OCI-LY1 (cell line): ENCODE data around the gene RAB24.

Experiments
- H2AFZ ChIP-seq: fragments of 200-600 bp; sonication (generic), shearing (Covaris generic); 2 replicates; pipeline ENCODE4 v1.6.0; 2014; ENCODE audit warnings: antibody characterized with exemption, mild to moderate bottlenecking, low read length
- H3F3A ChIP-seq: fragments of 200-600 bp; sonication (generic), shearing (Covaris generic); 2 replicates; pipeline ENCODE4 v1.6.0; 2014; ENCODE audit warnings: mild to moderate bottlenecking, antibody characterized with exemption, low read length, moderate library complexity; ENCODE audit not compliant: insufficient read depth
- H3K27ac ChIP-seq: fragments of 200-600 bp; sonication (generic); 2 replicates; pipeline ENCODE4 v1.5.1; 2014; ENCODE audit warnings: low read length, mixed run types, mild to moderate bottlenecking, low read depth; ENCODE audit not compliant: poor library complexity, severe bottlenecking
- H3K27me3 ChIP-seq: fragments of 200-600 bp; sonication (generic); 2 replicates; pipeline ENCODE4 v1.6.0; 2014; ENCODE audit warnings: antibody characterized with exemption, mild to moderate bottlenecking, low read length, moderate library complexity; ENCODE audit not compliant: insufficient read depth
- H3K36me3 ChIP-seq: fragments of 200-600 bp; sonication (generic); 2 replicates; pipeline ENCODE4 v1.6.1; 2014; ENCODE audit warnings: mild to moderate bottlenecking, antibody characterized with exemption, low read length, moderate library complexity, mixed read lengths; ENCODE audit not compliant: insufficient read depth
- H3K4me1 ChIP-seq: fragments of 200-600 bp; sonication (generic); 2 replicates; pipeline ENCODE4 v1.5.1; 2014; ENCODE audit warnings: mild to moderate bottlenecking, low read length, moderate library complexity; ENCODE audit not compliant: insufficient read depth, severe bottlenecking
- H3K4me2 ChIP-seq: fragments of 200-600 bp; sonication (generic), shearing (Covaris generic); 2 replicates; pipeline ENCODE4 v1.6.1; 2014; ENCODE audit warnings: low read length
- H3K4me3 ChIP-seq: fragments of 200-600 bp; sonication (generic); 2 replicates; pipeline ENCODE4 v1.5.1; 2014; ENCODE audit warnings: low read length, low read depth, mild to moderate bottlenecking, mixed read lengths; ENCODE audit not compliant: poor library complexity, severe bottlenecking
- H3K79me2 ChIP-seq: fragments of 200-600 bp; shearing (Covaris generic); 2 replicates; pipeline ENCODE4 v1.6.1; 2016; ENCODE audit warnings: mixed run types, low read length, mixed read lengths; ENCODE audit not compliant: insufficient read depth
- H3K9ac ChIP-seq: fragments of 200-600 bp; sonication (generic), shearing (Covaris generic); 2 replicates; pipeline ENCODE4 v1.6.1; 2014; ENCODE audit warnings: mild to moderate bottlenecking, low read length, mixed read lengths
- H3K9me2 ChIP-seq: fragments of 200-600 bp; sonication (generic), shearing (Covaris generic); 2 replicates; pipeline ENCODE4 v1.6.1; 2014; ENCODE audit warnings: low read depth, mild to moderate bottlenecking, low read length, mixed read lengths
- H3K9me3 ChIP-seq: fragments of 200-600 bp; shearing (Covaris generic); 2 replicates; pipeline ENCODE4 v1.6.1; 2014; ENCODE audit warnings: low read length, mixed read lengths
- H4K20me1 ChIP-seq: fragments of 200-600 bp; sonication (generic), shearing (Covaris generic); 2 replicates; pipeline ENCODE4 v1.6.0; 2016; ENCODE audit warnings: mild to moderate bottlenecking, low read length; ENCODE audit not compliant: insufficient read depth
- EZH2 ChIP-seq: fragments of 200-600 bp; sonication (generic), shearing (Covaris generic); IDR thresholded peaks from 2 replicates; pipeline ENCODE4 v1.8.0; 2017; ENCODE audit warnings: borderline replicate concordance, mixed run types, mild to moderate bottlenecking, antibody characterized with exemption, low read length, moderate library complexity, mixed read lengths
- TF ChIP-seq, protein P1 (sequence below): fragments of 200-600 bp; sonication (generic), shearing (Covaris generic); IDR thresholded peaks from 2 replicates; pipeline ENCODE4 v1.5.1; 2017; ENCODE audit warnings: mild to moderate bottlenecking, antibody characterized with exemption, low read length, moderate library complexity, mixed read lengths

The RAB24 gene

DNA sequence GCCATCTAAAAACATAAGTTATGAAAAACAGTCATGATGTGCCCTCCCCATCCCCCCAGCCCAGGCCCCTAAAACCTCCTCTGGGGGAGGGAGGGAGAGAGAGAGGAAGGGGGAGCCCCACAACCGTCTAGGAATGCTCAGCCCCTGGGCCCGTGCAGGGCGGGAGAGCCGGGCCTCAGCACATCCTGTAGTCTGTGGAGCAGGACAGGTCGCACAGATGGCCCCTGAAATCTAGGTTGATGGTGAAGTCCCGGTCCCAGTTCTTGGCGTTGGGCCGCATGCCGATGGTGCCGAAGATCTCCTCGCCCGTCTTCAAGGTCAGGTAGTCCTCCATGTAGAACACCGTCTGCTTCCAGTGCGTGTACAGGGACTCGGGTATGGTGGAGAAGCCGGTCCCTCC, 38.1 kb downstream of the RAB24 start:
- Histone ChIP-seq H3K4me1 (no peaks in the 10 kb centered on the region), H2AFZ (no peak overlapping the region), H3K36me3 (peaks cover 81% of the 10 kb centered on the region), H3K9me2 (no peaks in the 10 kb centered on the region), H3K79me2 (no peaks in the 10 kb centered on the region), H3K4me3 (no peak overlapping the region), H4K20me1 (no peaks in the 10 kb centered on the region), H3K4me2 (no peak overlapping the region), H3K9ac (no peak overlapping the region), H3K9me3 (no peaks in the 10 kb centered on the region), H3K27me3 (no peaks in the 10 kb centered on the region), H3F3A (no peaks in the 10 kb centered on the region), H3K27ac (no peak overlapping the region)
- TF ChIP-seq, protein P1, sequence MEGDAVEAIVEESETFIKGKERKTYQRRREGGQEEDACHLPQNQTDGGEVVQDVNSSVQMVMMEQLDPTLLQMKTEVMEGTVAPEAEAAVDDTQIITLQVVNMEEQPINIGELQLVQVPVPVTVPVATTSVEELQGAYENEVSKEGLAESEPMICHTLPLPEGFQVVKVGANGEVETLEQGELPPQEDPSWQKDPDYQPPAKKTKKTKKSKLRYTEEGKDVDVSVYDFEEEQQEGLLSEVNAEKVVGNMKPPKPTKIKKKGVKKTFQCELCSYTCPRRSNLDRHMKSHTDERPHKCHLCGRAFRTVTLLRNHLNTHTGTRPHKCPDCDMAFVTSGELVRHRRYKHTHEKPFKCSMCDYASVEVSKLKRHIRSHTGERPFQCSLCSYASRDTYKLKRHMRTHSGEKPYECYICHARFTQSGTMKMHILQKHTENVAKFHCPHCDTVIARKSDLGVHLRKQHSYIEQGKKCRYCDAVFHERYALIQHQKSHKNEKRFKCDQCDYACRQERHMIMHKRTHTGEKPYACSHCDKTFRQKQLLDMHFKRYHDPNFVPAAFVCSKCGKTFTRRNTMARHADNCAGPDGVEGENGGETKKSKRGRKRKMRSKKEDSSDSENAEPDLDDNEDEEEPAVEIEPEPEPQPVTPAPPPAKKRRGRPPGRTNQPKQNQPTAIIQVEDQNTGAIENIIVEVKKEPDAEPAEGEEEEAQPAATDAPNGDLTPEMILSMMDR = no peak
- TF ChIP-seq EZH2 = no peak

DNA sequence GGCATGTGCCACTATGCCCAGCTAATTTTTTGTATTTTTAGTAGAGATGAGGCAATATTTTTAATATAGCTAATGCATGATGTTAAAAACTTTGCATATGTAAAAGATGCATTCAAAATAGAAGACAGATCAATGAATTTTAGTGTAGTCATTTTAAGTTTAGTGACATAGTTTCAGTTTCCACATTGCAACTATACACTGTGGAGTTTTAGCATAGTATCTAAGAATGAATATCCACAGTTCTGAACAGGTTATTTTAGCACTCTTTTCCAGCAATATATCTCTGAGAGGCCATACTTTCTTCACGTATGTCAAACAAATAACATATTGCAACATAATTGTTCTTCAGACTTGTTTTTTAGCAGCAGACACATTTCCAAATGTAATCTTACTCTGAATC, 39.3 kb downstream of the RAB24 start:
- no peak overlapping the region for H3K9ac ChIP-seq
- H3K9me3 ChIP-seq = no peaks in the 10 kb centered on the region
- no peak overlapping the region for H2AFZ ChIP-seq
- no peaks in the 10 kb centered on the region for H4K20me1 ChIP-seq
- H3K4me1 ChIP-seq = no peaks in the 10 kb centered on the region
- no peaks in the 10 kb centered on the region for H3K27me3 ChIP-seq
- H3K4me3 ChIP-seq = no peak overlapping the region
- H3K27ac ChIP-seq = no peak overlapping the region
- H3K79me2 ChIP-seq = no peaks in the 10 kb centered on the region
- H3F3A ChIP-seq = no peaks in the 10 kb centered on the region
- TF ChIP-seq, protein P1 = no peak
- H3K4me2 ChIP-seq = no peak overlapping the region
- H3K9me2 ChIP-seq = no peaks in the 10 kb centered on the region
- peaks cover 81% of the 10 kb centered on the region for H3K36me3 ChIP-seq

DNA sequence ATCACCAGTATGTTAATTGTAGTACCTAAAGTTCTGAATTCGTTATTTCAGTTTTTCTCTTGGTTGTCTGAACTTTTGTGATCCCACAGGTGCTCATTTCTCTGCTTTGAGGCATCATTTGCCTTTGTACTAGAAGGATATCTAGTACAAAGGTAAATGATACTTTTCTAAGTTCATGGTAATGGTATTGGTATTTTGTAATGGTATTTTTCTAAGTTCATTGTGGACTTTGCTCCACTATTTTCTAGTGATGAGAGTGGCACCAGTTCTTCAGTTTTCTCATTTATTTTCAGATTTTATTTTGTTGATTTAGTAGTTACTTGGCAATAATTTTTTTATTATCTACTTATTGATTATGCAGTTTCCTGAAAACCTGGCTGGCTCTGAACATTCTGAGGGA, 42.0 kb downstream of the RAB24 start:
- no peak for TF ChIP-seq EZH2
- TF ChIP-seq, protein P1 = no peak
- H3K9me2 ChIP-seq = no peaks in the 10 kb centered on the region
- no peaks in the 10 kb centered on the region for H3K27me3 ChIP-seq
- H3K9ac ChIP-seq = no peak overlapping the region
- no peaks in the 10 kb centered on the region for H4K20me1 ChIP-seq
- H3K9me3 ChIP-seq = no peaks in the 10 kb centered on the region
- no peak overlapping the region for H3K4me2 ChIP-seq
- H3K27ac ChIP-seq = no peak overlapping the region
- H2AFZ ChIP-seq = no peak overlapping the region
- no peak overlapping the region for H3K4me3 ChIP-seq
- no peaks in the 10 kb centered on the region for H3F3A ChIP-seq
- no peaks in the 10 kb centered on the region for H3K79me2 ChIP-seq
- H3K4me1 ChIP-seq = no peaks in the 10 kb centered on the region
- H3K36me3 ChIP-seq = peaks cover 89% of the 10 kb centered on the region
